ENCODE measurements around the gene PLIN5.

DNA sequence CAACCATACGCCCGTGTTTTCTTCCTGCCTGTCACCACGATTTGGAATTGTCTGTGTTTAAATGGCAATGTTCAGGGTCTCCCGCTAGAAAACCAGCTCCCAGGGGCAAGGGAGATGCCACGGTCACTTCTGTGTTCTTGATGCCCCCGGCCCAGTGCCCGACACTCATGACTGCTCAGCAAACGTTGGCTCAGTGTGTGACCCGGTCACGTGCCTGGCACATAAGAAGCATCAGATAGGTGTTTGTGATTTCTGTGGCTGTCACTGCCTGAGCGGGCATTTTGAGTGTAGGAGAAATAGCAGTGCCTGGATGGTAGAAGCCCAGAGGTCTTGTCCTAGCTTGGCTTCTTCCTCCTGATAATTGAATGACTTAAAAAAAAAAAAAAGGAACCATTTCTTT is 47.5 kb downstream of the PLIN5 start:
- TF ChIP-seq, protein P1, sequence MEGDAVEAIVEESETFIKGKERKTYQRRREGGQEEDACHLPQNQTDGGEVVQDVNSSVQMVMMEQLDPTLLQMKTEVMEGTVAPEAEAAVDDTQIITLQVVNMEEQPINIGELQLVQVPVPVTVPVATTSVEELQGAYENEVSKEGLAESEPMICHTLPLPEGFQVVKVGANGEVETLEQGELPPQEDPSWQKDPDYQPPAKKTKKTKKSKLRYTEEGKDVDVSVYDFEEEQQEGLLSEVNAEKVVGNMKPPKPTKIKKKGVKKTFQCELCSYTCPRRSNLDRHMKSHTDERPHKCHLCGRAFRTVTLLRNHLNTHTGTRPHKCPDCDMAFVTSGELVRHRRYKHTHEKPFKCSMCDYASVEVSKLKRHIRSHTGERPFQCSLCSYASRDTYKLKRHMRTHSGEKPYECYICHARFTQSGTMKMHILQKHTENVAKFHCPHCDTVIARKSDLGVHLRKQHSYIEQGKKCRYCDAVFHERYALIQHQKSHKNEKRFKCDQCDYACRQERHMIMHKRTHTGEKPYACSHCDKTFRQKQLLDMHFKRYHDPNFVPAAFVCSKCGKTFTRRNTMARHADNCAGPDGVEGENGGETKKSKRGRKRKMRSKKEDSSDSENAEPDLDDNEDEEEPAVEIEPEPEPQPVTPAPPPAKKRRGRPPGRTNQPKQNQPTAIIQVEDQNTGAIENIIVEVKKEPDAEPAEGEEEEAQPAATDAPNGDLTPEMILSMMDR (IDR thresholded peaks at IDR 0.05; ENCODE audit: insufficient read depth, low read length): no peak
- no peak for TF ChIP-seq POLR2AphosphoS5 (IDR thresholded peaks at IDR 0.05; ENCODE audit: low read depth)

All from HL-60 (cell line).